Stimulated activated CD4-positive, alpha-beta T cell treated with anti-CD3 and anti-CD28 coated beads, Interleukin-12 subunit alpha, Interleukin-12 subunit beta, amount 100 ng/mL, for 48 hours (primary cell): ENCODE data around the gene FLAD1.

Experiments used
- DNase-seq, 3 donors: peaks; one replicate each; pipeline ENCODE4 v3.0.0-alpha.2; 2020; ENCODE audit warnings: low read depth in 2 of 3, low spot score in 1 of 3

FLAD1 gene

DNA sequence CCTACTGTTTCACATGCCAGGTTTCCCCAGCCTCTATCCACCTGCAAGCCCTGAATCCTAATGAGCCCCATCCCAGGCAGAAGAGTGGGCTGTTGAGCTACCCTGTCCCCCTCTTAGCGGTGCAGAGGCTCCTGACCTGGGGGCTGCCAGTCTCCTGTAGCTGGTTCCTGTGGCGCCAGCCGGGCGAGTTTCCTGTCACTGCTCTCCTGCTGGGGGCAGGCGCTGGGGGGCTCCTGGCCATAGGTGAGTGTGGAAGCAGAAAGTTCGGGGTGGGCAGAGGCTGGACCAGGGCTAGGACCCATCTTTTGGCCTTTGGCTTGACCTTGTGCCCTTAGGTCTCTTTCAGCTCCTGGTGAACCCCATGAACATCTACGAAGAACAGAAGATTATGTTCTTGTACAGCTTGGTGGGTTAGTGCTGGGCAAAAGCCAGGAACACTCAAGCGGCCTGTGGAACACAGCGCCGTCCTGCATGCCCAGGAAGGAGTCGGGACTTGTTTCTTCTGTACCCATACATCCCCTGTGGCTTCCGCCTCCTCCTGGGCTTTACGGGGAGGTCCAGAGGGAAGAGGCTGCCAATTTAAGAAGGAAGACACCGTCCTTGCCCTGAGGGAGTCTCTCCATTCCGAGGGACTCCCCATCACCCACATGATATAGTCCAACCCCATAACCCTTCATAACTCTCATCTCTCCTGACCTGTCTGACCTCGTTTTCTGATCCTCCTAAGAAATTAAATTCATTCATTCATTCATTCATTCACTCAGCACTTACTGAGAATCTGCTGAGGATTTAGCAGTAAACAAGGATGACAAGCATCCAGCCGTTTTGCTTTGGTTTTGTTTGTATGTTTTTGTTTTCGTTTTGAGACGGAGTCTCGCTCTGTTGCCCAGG, 51.4 kb downstream of the FLAD1 start:
- DNase-seq = no peak

GRCh38 chr1:155035936-155036335, 52.8 kb downstream of the FLAD1 start:
- DNase-seq = no peak

DNA sequence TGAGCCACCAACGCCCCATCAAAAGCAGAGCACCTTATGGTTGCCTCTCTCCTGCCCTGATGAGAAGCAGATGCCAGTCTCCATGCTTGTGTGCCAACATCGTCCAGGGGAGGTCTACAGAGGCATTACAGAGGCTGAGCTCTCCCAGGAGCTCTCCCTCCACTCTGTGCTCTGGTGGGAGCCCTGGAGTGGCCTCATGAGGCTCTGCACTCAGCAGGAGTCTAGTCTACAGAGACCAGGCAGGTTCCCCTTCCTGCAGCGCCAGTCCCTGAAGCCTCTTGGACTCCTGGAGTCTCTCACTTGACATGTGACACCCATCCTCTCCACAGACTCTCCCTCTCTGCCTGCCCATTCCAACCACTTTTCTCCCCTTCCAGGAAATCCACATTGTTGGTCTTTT, 53.9 kb downstream of the FLAD1 start:
- DNase-seq = no peak

DNA sequence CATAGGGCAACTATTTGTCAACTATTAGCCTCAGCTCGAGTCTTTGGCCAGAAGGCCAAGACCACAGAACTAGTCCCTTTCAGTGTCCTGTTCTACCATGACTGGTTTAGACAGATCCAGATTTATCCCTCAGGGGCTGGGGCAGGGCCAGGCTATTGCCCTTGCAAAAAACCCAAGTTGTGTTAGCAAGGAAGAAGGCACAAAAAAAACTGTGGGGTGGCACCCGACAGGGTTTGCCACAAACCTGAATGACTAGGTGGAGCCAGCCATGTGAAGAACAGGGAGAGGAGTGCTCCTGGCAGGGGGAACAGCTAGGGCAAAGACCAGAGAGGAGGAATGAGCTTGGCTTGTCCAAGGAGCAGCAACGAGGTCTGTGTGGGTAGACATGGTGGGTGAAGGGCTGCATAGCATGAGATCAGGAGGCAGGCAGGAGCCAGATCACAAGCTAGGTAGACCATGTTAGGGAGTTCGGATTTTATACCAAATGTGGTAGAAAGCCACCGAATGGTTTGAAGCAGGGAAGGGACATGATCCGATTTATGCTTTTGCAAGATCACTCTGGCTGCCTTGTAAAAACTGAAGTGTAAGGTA, 54.8 kb downstream of the FLAD1 start:
- DNase-seq = no peak

GRCh38 chr1:155038602-155039307, 55.6 kb downstream of the FLAD1 start:
- DNase-seq = no peak

GRCh38 chr1:155039308-155039669, 56.1 kb downstream of the FLAD1 start:
- no peak for DNase-seq

GRCh38 chr1:155040358-155041093, 57.4 kb downstream of the FLAD1 start:
- no peak for DNase-seq
